ENCODE measurements around the gene LRP8. TPM values are rescaled to one million over a fixed set of nuclear protein-coding genes. Genes with fewer than 3 reads are reported as not detected.
"Not testable (repeated sequence)": the region's sequence is repeated elsewhere in the genome, so short reads cannot be mapped to it uniquely, and the experiment has no call there.

Gene LRP8
- polyA plus RNA-seq, 2 donors: 2.7 to 6.9 TPM

GRCh38 chr1:53292690-53293089 lies 35.2 kb downstream of the LRP8 start:
- no peaks in the 10 kb centered on the region for H3K9me3 ChIP-seq (ENCODE audit: control insufficient read depth in 2 of 2, insufficient read depth in 1 of 2, low read depth in 1 of 2, low read length in 1 of 2)
- H3K36me3 ChIP-seq (ENCODE audit: control insufficient read depth in 2 of 2, insufficient read depth in 2 of 2, low read length in 1 of 2): no peaks in the 10 kb centered on the region
- 71 to 83% methylated on average over 2 of the region's 2 CpGs for WGBS, 2 donors
- H3K4me3 ChIP-seq (ENCODE audit: low read depth in 1 of 2, low read length in 2 of 2): no peak overlapping the region
- peaks cover 3 to 7% of the 10 kb centered on the region in 2 donors for H3K4me1 ChIP-seq (ENCODE audit: control insufficient read depth in 2 of 2, insufficient read depth in 2 of 2, low read length in 1 of 2)
- no peak overlapping the region for H3K27ac ChIP-seq (ENCODE audit: low read depth in 2 of 2, low read length in 1 of 2)
- no peaks in the 10 kb centered on the region for H3K27me3 ChIP-seq (ENCODE audit: control insufficient read depth in 1 of 2, insufficient read depth in 2 of 2, low read length in 2 of 2)

- Histone ChIP-seq H3K27ac (ENCODE audit: low read depth in 2 of 2, low read length in 1 of 2) (no peak overlapping the region), H3K36me3 (ENCODE audit: control insufficient read depth in 2 of 2, insufficient read depth in 2 of 2, low read length in 1 of 2) (no peaks in the 10 kb centered on the region), H3K27me3 (ENCODE audit: control insufficient read depth in 1 of 2, insufficient read depth in 2 of 2, low read length in 2 of 2) (no peaks in the 10 kb centered on the region), H3K4me1 (ENCODE audit: control insufficient read depth in 2 of 2, insufficient read depth in 2 of 2, low read length in 1 of 2) (peaks cover 3 to 7% of the 10 kb centered on the region in 2 donors), H3K4me3 (ENCODE audit: low read depth in 1 of 2, low read length in 2 of 2) (no peak overlapping the region), H3K9me3 (ENCODE audit: control insufficient read depth in 2 of 2, insufficient read depth in 1 of 2, low read depth in 1 of 2, low read length in 1 of 2) (no peaks in the 10 kb centered on the region)
- WGBS, 2 donors: 96 to 97% methylated on average over 2 of the region's 2 CpGs
Observed at GRCh38 chr1:53291574-53291973, 36.3 kb downstream of the LRP8 start.

- H3K4me3 ChIP-seq (ENCODE audit: low read depth in 1 of 2, low read length in 2 of 2): no peak overlapping the region
- H3K36me3 ChIP-seq (ENCODE audit: control insufficient read depth in 2 of 2, insufficient read depth in 2 of 2, low read length in 1 of 2): peaks cover 0 to 2% of the 10 kb centered on the region in 2 donors
- H3K27ac ChIP-seq (ENCODE audit: low read depth in 2 of 2, low read length in 1 of 2): no peak overlapping the region
- H3K4me1 ChIP-seq (ENCODE audit: control insufficient read depth in 2 of 2, insufficient read depth in 2 of 2, low read length in 1 of 2): peaks cover 0 to 2% of the 10 kb centered on the region in 2 donors
- WGBS, 2 donors: 84 to 87% methylated on average over 7 of the region's 7 CpGs
- no peaks in the 10 kb centered on the region for H3K27me3 ChIP-seq (ENCODE audit: control insufficient read depth in 1 of 2, insufficient read depth in 2 of 2, low read length in 2 of 2)
- H3K9me3 ChIP-seq (ENCODE audit: control insufficient read depth in 2 of 2, insufficient read depth in 1 of 2, low read depth in 1 of 2, low read length in 1 of 2): no peaks in the 10 kb centered on the region
Observed at GRCh38 chr1:53288790-53289429, 39.0 kb downstream of the LRP8 start.

- Histone ChIP-seq H3K4me1 (ENCODE audit: control insufficient read depth in 2 of 2, insufficient read depth in 2 of 2, low read length in 1 of 2) (no peaks in the 10 kb centered on the region), H3K27ac (ENCODE audit: low read depth in 2 of 2, low read length in 1 of 2) (no peak overlapping the region), H3K9me3 (ENCODE audit: control insufficient read depth in 2 of 2, insufficient read depth in 1 of 2, low read depth in 1 of 2, low read length in 1 of 2) (no peaks in the 10 kb centered on the region), H3K27me3 (ENCODE audit: control insufficient read depth in 1 of 2, insufficient read depth in 2 of 2, low read length in 2 of 2) (no peaks in the 10 kb centered on the region), H3K36me3 (ENCODE audit: control insufficient read depth in 2 of 2, insufficient read depth in 2 of 2, low read length in 1 of 2) (peaks cover 0 to 2% of the 10 kb centered on the region in 2 donors), H3K4me3 (ENCODE audit: low read depth in 1 of 2, low read length in 2 of 2) (no peak overlapping the region)
- WGBS, 2 donors: 63 to 64% methylated on average over 15 to 18 of the region's 18 CpGs
Observed at GRCh38 chr1:53288002-53288789, 39.7 kb downstream of the LRP8 start.

GRCh38 chr1:53286955-53287354 lies 40.9 kb downstream of the LRP8 start:
- Histone ChIP-seq H3K36me3 (ENCODE audit: control insufficient read depth in 2 of 2, insufficient read depth in 2 of 2, low read length in 1 of 2) (peaks cover 0 to 2% of the 10 kb centered on the region in 2 donors), H3K27me3 (ENCODE audit: control insufficient read depth in 1 of 2, insufficient read depth in 2 of 2, low read length in 2 of 2) (no peaks in the 10 kb centered on the region), H3K4me3 (ENCODE audit: low read depth in 1 of 2, low read length in 2 of 2) (no peak overlapping the region), H3K27ac (ENCODE audit: low read depth in 2 of 2, low read length in 1 of 2) (no peak overlapping the region), H3K4me1 (ENCODE audit: control insufficient read depth in 2 of 2, insufficient read depth in 2 of 2, low read length in 1 of 2) (no peaks in the 10 kb centered on the region), H3K9me3 (ENCODE audit: control insufficient read depth in 2 of 2, insufficient read depth in 1 of 2, low read depth in 1 of 2, low read length in 1 of 2) (no peaks in the 10 kb centered on the region)
- WGBS, 2 donors: 79 to 81% methylated on average over 4 of the region's 4 CpGs

GRCh38 chr1:53285969-53286760 lies 41.7 kb downstream of the LRP8 start:
- no peak overlapping the region for H3K4me3 ChIP-seq (ENCODE audit: low read depth in 1 of 2, low read length in 2 of 2)
- no peaks in the 10 kb centered on the region for H3K4me1 ChIP-seq (ENCODE audit: control insufficient read depth in 2 of 2, insufficient read depth in 2 of 2, low read length in 1 of 2)
- no peaks in the 10 kb centered on the region for H3K9me3 ChIP-seq (ENCODE audit: control insufficient read depth in 2 of 2, insufficient read depth in 1 of 2, low read depth in 1 of 2, low read length in 1 of 2)
- H3K27me3 ChIP-seq (ENCODE audit: control insufficient read depth in 1 of 2, insufficient read depth in 2 of 2, low read length in 2 of 2): no peaks in the 10 kb centered on the region
- peaks cover 0 to 2% of the 10 kb centered on the region in 2 donors for H3K36me3 ChIP-seq (ENCODE audit: control insufficient read depth in 2 of 2, insufficient read depth in 2 of 2, low read length in 1 of 2)
- H3K27ac ChIP-seq (ENCODE audit: low read depth in 2 of 2, low read length in 1 of 2): no peak overlapping the region
- WGBS, 2 donors: 78 to 84% methylated on average over 8 of the region's 8 CpGs

- no peak overlapping the region for H3K4me3 ChIP-seq (ENCODE audit: low read depth in 1 of 2, low read length in 2 of 2)
- no peak overlapping the region for H3K27ac ChIP-seq (ENCODE audit: low read depth in 2 of 2, low read length in 1 of 2)
- H3K9me3 ChIP-seq (ENCODE audit: control insufficient read depth in 2 of 2, insufficient read depth in 1 of 2, low read depth in 1 of 2, low read length in 1 of 2): no peaks in the 10 kb centered on the region
- no peaks in the 10 kb centered on the region for H3K27me3 ChIP-seq (ENCODE audit: control insufficient read depth in 1 of 2, insufficient read depth in 2 of 2, low read length in 2 of 2)
- no peaks in the 10 kb centered on the region for H3K4me1 ChIP-seq (ENCODE audit: control insufficient read depth in 2 of 2, insufficient read depth in 2 of 2, low read length in 1 of 2)
- 79 to 83% methylated on average over 5 of the region's 5 CpGs for WGBS, 2 donors
- H3K36me3 ChIP-seq (ENCODE audit: control insufficient read depth in 2 of 2, insufficient read depth in 2 of 2, low read length in 1 of 2): peaks cover 0 to 2% of the 10 kb centered on the region in 2 donors
Observed at GRCh38 chr1:53285546-53285945, 42.3 kb downstream of the LRP8 start.

- no peak overlapping the region for H3K27ac ChIP-seq (ENCODE audit: low read depth in 2 of 2, low read length in 1 of 2)
- H3K27me3 ChIP-seq (ENCODE audit: control insufficient read depth in 1 of 2, insufficient read depth in 2 of 2, low read length in 2 of 2): no peaks in the 10 kb centered on the region
- no peaks in the 10 kb centered on the region for H3K9me3 ChIP-seq (ENCODE audit: control insufficient read depth in 2 of 2, insufficient read depth in 1 of 2, low read depth in 1 of 2, low read length in 1 of 2)
- H3K4me1 ChIP-seq (ENCODE audit: control insufficient read depth in 2 of 2, insufficient read depth in 2 of 2, low read length in 1 of 2): no peaks in the 10 kb centered on the region
- no peak overlapping the region for H3K4me3 ChIP-seq (ENCODE audit: low read depth in 1 of 2, low read length in 2 of 2)
- WGBS, 2 donors: 98% methylated on average over 8 of the region's 8 CpGs
- H3K36me3 ChIP-seq (ENCODE audit: control insufficient read depth in 2 of 2, insufficient read depth in 2 of 2, low read length in 1 of 2): peaks cover 0 to 2% of the 10 kb centered on the region in 2 donors
Observed at GRCh38 chr1:53284224-53285020, 43.4 kb downstream of the LRP8 start.

- 96 to 97% methylated on average over 12 of the region's 12 CpGs for WGBS, 2 donors
- not testable (repeated sequence) for H3K4me1 ChIP-seq (ENCODE audit: control insufficient read depth in 2 of 2, insufficient read depth in 2 of 2, low read length in 1 of 2); H3K27ac ChIP-seq (ENCODE audit: low read depth in 2 of 2, low read length in 1 of 2); H3K27me3 ChIP-seq (ENCODE audit: control insufficient read depth in 1 of 2, insufficient read depth in 2 of 2, low read length in 2 of 2); H3K9me3 ChIP-seq (ENCODE audit: control insufficient read depth in 2 of 2, insufficient read depth in 1 of 2, low read depth in 1 of 2, low read length in 1 of 2); H3K36me3 ChIP-seq (ENCODE audit: control insufficient read depth in 2 of 2, insufficient read depth in 2 of 2, low read length in 1 of 2); H3K4me3 ChIP-seq (ENCODE audit: low read depth in 1 of 2, low read length in 2 of 2)
Observed at GRCh38 chr1:53283156-53283555, 44.7 kb downstream of the LRP8 start.
